H9 (cell line): ENCODE data around the gene ADCY1. TPM values are rescaled to one million over a fixed set of nuclear protein-coding genes. Genes with fewer than 3 reads are reported as not detected.
A peak's percentile ranks its signal among the peaks of the same experiment; 100 is the strongest.

Experiments
- DNase-seq: peaks from one replicate; pipeline ENCODE4 v3.0.0-alpha.2; 2017
- H2AFZ ChIP-seq: one replicate; pipeline ENCODE4 v1.6.1; 2013; ENCODE audit warnings: mild to moderate bottlenecking, low read length, control low read depth, moderate library complexity
- H2AK5ac ChIP-seq: 2 replicates; pipeline ENCODE4 v1.6.1; 2013; ENCODE audit warnings: low read length, control low read depth, mixed read lengths; ENCODE audit not compliant: insufficient read length
- H2BK120ac ChIP-seq: one replicate; pipeline ENCODE4 v1.6.1; 2013; ENCODE audit warnings: low read depth, mild to moderate bottlenecking, low read length, control low read depth, inconsistent platforms; ENCODE audit not compliant: poor library complexity, severe bottlenecking
- H2BK12ac ChIP-seq: 2 replicates; pipeline ENCODE4 v1.6.1; 2013; ENCODE audit warnings: low read length, control low read depth, mixed read lengths, low read depth; ENCODE audit not compliant: insufficient read length
- H2BK15ac ChIP-seq: 2 replicates; pipeline ENCODE4 v1.6.1; 2013; ENCODE audit warnings: low read depth, low read length, control low read depth
- H2BK20ac ChIP-seq: one replicate; pipeline ENCODE4 v1.6.1; 2013; ENCODE audit warnings: low read depth, mild to moderate bottlenecking, low read length, control low read depth, inconsistent platforms; ENCODE audit not compliant: poor library complexity, severe bottlenecking
- H2BK5ac ChIP-seq: 2 replicates; pipeline ENCODE4 v1.6.1; 2013; ENCODE audit warnings: low read length, control low read depth, mixed read lengths; ENCODE audit not compliant: insufficient read length
- H3K14ac ChIP-seq: 2 replicates; pipeline ENCODE4 v1.6.1; 2013; ENCODE audit warnings: low read length, control low read depth; ENCODE audit not compliant: insufficient read depth
- H3K18ac ChIP-seq: 2 replicates; pipeline ENCODE4 v1.6.1; 2013; ENCODE audit warnings: low read depth, mild to moderate bottlenecking, mixed read lengths, low read length, control low read depth; ENCODE audit not compliant: insufficient read length
- H3K23ac ChIP-seq: 2 replicates; pipeline ENCODE4 v1.6.1; 2013; ENCODE audit warnings: low read length, control low read depth, mixed read lengths, low read depth; ENCODE audit not compliant: insufficient read length
- H3K23me2 ChIP-seq: 2 replicates; pipeline ENCODE4 v1.6.1; 2013; ENCODE audit warnings: low read depth, mild to moderate bottlenecking, mixed read lengths, low read length, control low read depth; ENCODE audit not compliant: insufficient read length, poor library complexity, severe bottlenecking
- H3K27ac ChIP-seq: 2 replicates; pipeline ENCODE4 v1.5.1; 2013; ENCODE audit warnings: low read length, control low read depth, mixed read lengths, low read depth; ENCODE audit not compliant: insufficient read length
- H3K27me3 ChIP-seq: 2 replicates; pipeline ENCODE4 v1.6.1; 2013; ENCODE audit warnings: low read length, control low read depth, inconsistent platforms; ENCODE audit not compliant: insufficient read depth
- H3K4ac ChIP-seq: 2 replicates; pipeline ENCODE4 v1.6.1; 2013; ENCODE audit warnings: low read depth, mild to moderate bottlenecking, control low read depth, inconsistent platforms, low read length, moderate library complexity
- H3K4me1 ChIP-seq: 2 replicates; pipeline ENCODE4 v1.6.1; 2013; ENCODE audit warnings: low read length, control low read depth, inconsistent platforms; ENCODE audit not compliant: insufficient read depth
- H3K4me2 ChIP-seq: 2 replicates; pipeline ENCODE4 v1.6.1; 2013; ENCODE audit warnings: low read length, control low read depth, mixed read lengths; ENCODE audit not compliant: insufficient read length, insufficient read depth
- H3K56ac ChIP-seq: 2 replicates; pipeline ENCODE4 v1.6.1; 2013; ENCODE audit warnings: low read depth, mild to moderate bottlenecking, mixed read lengths, low read length, control low read depth; ENCODE audit not compliant: insufficient read length
- H3K79me1 ChIP-seq: 2 replicates; pipeline ENCODE4 v1.6.1; 2013; ENCODE audit warnings: low read depth, mild to moderate bottlenecking, moderate library complexity, low read length, control low read depth, inconsistent platforms; ENCODE audit not compliant: insufficient read depth, poor library complexity, severe bottlenecking
- H3K79me2 ChIP-seq: 2 replicates; pipeline ENCODE4 v1.6.1; 2013; ENCODE audit warnings: low read length, control low read depth, inconsistent platforms; ENCODE audit not compliant: insufficient read depth
- H3K9ac ChIP-seq: 2 replicates; pipeline ENCODE4 v1.6.1; 2013; ENCODE audit warnings: low read length, control low read depth, mixed read lengths; ENCODE audit not compliant: insufficient read length; ENCODE audit errors: extremely low read depth
- H3K9me3 ChIP-seq: one replicate; pipeline ENCODE4 v1.6.1; 2013; ENCODE audit warnings: low read depth, low read length, inconsistent platforms; ENCODE audit not compliant: control insufficient read depth
- H3T11ph ChIP-seq: one replicate; pipeline ENCODE4 v1.6.1; 2013; ENCODE audit warnings: mild to moderate bottlenecking, low read length, control low read depth, inconsistent platforms
- H4K20me1 ChIP-seq: one replicate; pipeline ENCODE4 v1.6.1; 2013; ENCODE audit not compliant: control insufficient read depth, insufficient read length, insufficient read depth
- H4K5ac ChIP-seq: 2 replicates; pipeline ENCODE4 v1.6.1; 2013; ENCODE audit warnings: low read depth, mild to moderate bottlenecking, mixed read lengths, low read length, control low read depth; ENCODE audit not compliant: insufficient read length
- H4K8ac ChIP-seq: replicated peaks from 2 replicates; pipeline ENCODE4 v1.6.1; 2013; ENCODE audit warnings: low read length, control low read depth, mixed read lengths, low read depth; ENCODE audit not compliant: insufficient read length
- H4K91ac ChIP-seq: 2 replicates; pipeline ENCODE4 v1.6.1; 2013; ENCODE audit warnings: low read depth, mild to moderate bottlenecking, moderate library complexity, mixed read lengths, low read length, control low read depth; ENCODE audit not compliant: insufficient read length
- H3K27ac Mint-ChIP-seq, 3 experiments: 2 replicates in 2 of 3; 3 replicates in 1 of 3; pipeline ENCODE4 v1.8.0; 2020 to 2021; ENCODE audit warnings: mixed read lengths in 3 of 3, mild to moderate bottlenecking in 1 of 3, moderate library complexity in 1 of 3
- H3K27me3 Mint-ChIP-seq: 2 replicates; pipeline ENCODE4 v1.8.0; 2021; ENCODE audit warnings: low read depth, mild to moderate bottlenecking, moderate library complexity, mixed read lengths
- H3K36me3 Mint-ChIP-seq, 3 experiments: 2 replicates in 2 of 3; 3 replicates in 1 of 3; pipeline ENCODE4 v1.8.0; 2020 to 2021; ENCODE audit warnings: low read depth in 3 of 3, mixed read lengths in 3 of 3; ENCODE audit not compliant: insufficient read depth in 1 of 3
- H3K4me1 Mint-ChIP-seq, 2 experiments: 2 replicates each; pipeline ENCODE4 v1.8.0; 2020; ENCODE audit warnings: mixed read lengths in 2 of 2
- H3K4me3 Mint-ChIP-seq, 2 experiments: 2 replicates in 1 of 2; 3 replicates in 1 of 2; pipeline ENCODE4 v1.8.0; 2020 to 2021; ENCODE audit warnings: mild to moderate bottlenecking in 2 of 2, mixed read lengths in 2 of 2, moderate library complexity in 1 of 2
- H3K9me3 Mint-ChIP-seq, 2 experiments: 2 replicates in 1 of 2; 3 replicates in 1 of 2; pipeline ENCODE4 v1.8.0; 2020; ENCODE audit warnings: mild to moderate bottlenecking in 2 of 2, mixed read lengths in 2 of 2, moderate library complexity in 1 of 2
- WGBS: extraction: QIAGEN DNeasy Blood & Tissue Kit; methylation state at CpG from one replicate; pipeline ENCODE4 v1.1.7; 2013; ENCODE audit warnings: missing lambda C conversion rate, low lambda C conversion rate, mixed read lengths; ENCODE audit not compliant: insufficient read length; ENCODE audit errors: extremely low coverage; 5-methylcytosine and 5-hydroxymethylcytosine counted together
- total RNA-seq: library from RNA; stranded (reverse); gene quantifications from 2 replicates; pipeline ENCODE4 v1.2.1, GENCODE V29; 2021
- TF ChIP-seq, protein P1 (sequence below): fragments of 200-600 bp; sonication (generic); conservative IDR thresholded peaks from 3 replicates; pipeline ENCODE4 v1.8.0; 2021; ENCODE audit warnings: antibody characterized with exemption, mild to moderate bottlenecking

The ADCY1 gene
- total RNA-seq, 1 experiment from 2014 or later, result 21.6 TPM

DNA sequence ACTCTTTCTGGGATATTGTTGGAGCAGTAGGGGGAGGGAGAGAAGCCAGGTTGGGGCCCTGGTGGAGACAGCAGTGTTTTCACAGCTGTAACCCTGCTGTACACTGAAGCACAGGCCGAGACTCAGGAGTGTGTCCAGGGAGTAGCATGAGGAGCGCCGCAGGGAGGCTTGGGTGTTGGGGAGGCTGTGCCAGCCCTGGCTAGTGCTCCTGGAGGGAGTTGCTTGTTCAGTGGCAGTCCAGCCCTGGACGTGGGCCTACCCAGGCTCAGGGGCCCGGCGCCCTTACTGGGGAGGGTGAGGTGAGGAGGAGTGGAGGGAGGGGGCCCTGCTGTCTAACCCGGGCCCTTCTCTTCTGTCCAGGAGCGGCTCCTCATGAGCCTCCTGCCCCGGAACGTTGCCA is 35.9 kb downstream of the ADCY1 start:
- Histone ChIP-seq H2BK20ac (no peak overlapping the region), H3K18ac (no peak overlapping the region), H3K79me1 (no peaks in the 10 kb centered on the region), H3K4me2 (no peak overlapping the region), H3K27me3 (no peaks in the 10 kb centered on the region), H2BK15ac (no peak overlapping the region), H4K91ac (no peak overlapping the region), H2BK120ac (no peak overlapping the region), H3K23ac (no peak overlapping the region), H3K4me1 (no peaks in the 10 kb centered on the region), H3K79me2 (no peaks in the 10 kb centered on the region), H2AK5ac (no peak overlapping the region), H2AFZ (no peak overlapping the region), H3K27ac (no peak overlapping the region), H4K5ac (no peak overlapping the region), H3K23me2 (no peaks in the 10 kb centered on the region), H4K8ac (no peak overlapping the region), H2BK12ac (no peak overlapping the region), H3K14ac (no peak overlapping the region), H3K9ac (no peak overlapping the region), H3T11ph (no peak overlapping the region), H4K20me1 (no peaks in the 10 kb centered on the region), H3K9me3 (no peaks in the 10 kb centered on the region), H3K4ac (no peak overlapping the region), H3K56ac (no peak overlapping the region), H2BK5ac (no peak overlapping the region)
- TF ChIP-seq, protein P1, sequence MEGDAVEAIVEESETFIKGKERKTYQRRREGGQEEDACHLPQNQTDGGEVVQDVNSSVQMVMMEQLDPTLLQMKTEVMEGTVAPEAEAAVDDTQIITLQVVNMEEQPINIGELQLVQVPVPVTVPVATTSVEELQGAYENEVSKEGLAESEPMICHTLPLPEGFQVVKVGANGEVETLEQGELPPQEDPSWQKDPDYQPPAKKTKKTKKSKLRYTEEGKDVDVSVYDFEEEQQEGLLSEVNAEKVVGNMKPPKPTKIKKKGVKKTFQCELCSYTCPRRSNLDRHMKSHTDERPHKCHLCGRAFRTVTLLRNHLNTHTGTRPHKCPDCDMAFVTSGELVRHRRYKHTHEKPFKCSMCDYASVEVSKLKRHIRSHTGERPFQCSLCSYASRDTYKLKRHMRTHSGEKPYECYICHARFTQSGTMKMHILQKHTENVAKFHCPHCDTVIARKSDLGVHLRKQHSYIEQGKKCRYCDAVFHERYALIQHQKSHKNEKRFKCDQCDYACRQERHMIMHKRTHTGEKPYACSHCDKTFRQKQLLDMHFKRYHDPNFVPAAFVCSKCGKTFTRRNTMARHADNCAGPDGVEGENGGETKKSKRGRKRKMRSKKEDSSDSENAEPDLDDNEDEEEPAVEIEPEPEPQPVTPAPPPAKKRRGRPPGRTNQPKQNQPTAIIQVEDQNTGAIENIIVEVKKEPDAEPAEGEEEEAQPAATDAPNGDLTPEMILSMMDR, result no peak
- H3K27me3 Mint-ChIP-seq, result no peaks in the 10 kb centered on the region
- peaks cover 11 to 22% of the 10 kb centered on the region in 2 experiments; a peak in 4 of 5 replicates for H3K9me3 Mint-ChIP-seq
- H3K4me1 Mint-ChIP-seq, result no peaks in the 10 kb centered on the region
- no peak overlapping the region for H3K4me3 Mint-ChIP-seq
- WGBS, result no CpG with 5 or more reads among the region's 10 CpGs
- peaks cover 28 to 51% (median 34%) of the 10 kb centered on the region in 3 experiments for H3K36me3 Mint-ChIP-seq
- DNase-seq, result no peak
- H3K27ac Mint-ChIP-seq, result peak overlapping the region in 1 of 3 experiments; percentile 70; a peak in 1 of 7 replicates
